Hypothalamus (tissue), 51 donors: ENCODE results near the gene DPP8.
"Not testable (repeated sequence)": the region's sequence is repeated elsewhere in the genome, so short reads cannot be mapped to it uniquely, and the experiment has no call there.

ENCODE experiments used
- DNase-seq, 51 donors: peaks; one replicate each; lab custom pipeline; 2025; lab: John Stamatoyannopoulos, UW

Gene DPP8

DNA sequence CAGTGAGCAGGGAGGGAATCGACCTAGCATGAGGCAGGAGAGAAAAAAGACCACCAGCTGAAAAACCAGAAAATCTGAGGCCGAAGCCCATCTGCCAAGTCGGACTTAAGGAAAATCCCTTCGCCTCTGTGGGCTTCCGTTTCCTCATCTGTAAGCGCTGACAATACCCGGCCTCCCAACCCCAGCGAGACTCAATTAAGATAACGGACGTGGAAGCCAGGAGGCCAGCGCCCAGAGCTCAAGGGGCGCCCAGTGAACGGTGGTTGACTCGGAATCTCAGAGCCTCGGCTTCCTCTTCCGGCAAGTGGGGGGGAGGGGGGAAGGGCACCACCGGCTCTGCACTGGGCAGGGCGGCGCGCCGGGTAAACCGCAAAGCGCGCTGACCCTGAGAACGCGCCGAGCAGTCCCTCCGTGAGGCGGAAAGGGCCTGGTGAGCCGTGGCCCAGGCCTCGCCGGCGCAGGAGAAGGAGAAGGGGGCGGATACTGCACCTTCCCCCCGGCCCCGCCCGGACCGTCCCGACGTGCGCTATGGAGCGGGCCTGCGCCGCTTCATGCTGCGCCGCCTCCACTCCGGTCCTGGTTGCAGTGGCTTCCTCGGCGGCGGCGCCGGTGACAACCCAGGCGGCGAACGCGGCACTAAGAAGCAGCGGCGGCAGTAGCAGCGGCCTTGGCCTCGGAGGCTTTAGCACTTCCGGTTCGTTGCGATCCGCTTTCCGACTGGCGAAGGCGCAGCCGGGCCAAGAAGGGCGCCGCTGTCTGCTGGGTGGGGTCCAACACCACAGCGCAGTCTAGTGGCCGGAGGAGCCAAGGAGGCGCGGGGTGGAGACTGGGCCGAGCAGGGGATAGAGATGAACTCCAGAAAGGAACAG, at the start of gene DPP8:
TSS of gene DPP8 (minus strand) at position 693 of the 869 bp plus-strand sequence. CDS start 5,136 bp downstream, outside the sequence.
- peak; percentile 61 to 95 (median 88) for DNase-seq

DNA sequence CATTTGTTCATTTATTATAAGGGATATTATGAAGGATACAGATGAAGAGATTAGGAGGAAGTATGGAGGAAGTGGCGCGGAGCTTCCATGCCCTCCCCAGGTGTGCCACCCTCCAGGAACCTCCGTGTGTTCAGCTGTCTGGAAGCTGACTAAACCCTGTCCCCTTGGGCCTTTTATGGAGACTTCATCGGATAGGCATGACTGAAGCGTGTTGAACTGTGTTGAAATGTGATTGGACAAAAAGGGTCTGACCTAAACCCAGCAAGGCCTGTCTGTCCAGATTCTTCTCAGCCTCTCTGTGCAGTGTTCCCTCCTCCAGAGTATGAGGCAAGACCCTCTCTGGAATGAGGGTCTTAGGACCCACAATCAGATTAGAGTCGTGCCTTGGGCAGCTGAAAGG, 44.4 kb upstream of the DPP8 start:
- no peak for DNase-seq

DNA sequence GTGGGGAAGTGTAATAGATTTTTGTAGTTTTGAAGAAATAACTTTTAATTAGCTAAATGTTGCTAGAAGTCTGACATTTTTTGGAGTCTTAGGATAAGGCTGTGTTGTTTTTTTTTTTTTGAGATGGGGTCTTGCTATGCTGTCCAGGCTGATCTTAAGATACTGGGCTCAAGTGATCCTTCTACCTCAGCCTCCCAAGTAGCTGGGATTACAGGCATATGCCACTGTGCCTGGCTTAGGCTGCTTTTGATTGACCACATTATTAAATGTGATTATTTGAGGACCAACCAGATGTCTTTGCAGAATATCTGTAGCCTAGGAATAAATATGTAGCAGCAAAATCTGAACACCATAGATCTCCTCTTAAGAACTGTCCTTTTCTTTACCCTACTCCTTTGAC, 42.5 kb upstream of the DPP8 start:
- DNase-seq, result no peak

DNA sequence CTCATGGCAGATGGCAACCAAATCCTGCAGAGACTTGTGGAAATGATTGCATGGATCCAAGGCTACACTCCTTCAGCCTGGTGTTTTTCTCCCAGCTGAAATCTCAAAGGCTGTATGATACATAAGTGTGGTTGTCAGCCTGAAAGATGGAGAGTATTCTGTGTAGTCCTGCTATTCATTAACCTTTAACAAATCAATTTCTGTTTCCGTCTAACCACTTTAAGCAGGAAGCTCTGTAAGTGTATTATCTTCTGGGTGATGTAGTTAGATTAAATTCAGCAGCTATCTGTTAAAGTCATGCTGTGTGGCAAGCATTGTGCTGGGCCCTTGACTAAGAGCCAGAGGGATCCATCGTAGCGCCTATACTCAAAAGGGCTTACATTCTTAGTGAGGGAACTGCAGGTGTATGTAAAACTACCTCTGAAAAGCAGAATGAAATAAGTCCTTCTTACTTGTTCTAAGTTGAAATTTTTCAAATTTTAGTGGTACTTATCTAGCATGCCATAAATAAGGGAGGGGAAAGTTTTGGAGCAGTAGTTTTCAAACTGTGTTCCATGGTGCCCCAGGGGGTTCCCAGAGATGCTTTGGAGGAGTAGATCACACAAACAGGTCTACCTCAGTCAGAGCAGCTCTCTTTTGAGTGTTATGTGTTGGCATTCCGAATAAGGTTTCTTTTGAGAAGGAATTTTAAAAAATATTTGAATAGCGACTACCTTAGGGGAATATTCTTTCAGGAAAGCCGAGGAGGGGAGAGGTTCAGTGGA, 41.7 kb upstream of the DPP8 start:
- no peak for DNase-seq

DNA sequence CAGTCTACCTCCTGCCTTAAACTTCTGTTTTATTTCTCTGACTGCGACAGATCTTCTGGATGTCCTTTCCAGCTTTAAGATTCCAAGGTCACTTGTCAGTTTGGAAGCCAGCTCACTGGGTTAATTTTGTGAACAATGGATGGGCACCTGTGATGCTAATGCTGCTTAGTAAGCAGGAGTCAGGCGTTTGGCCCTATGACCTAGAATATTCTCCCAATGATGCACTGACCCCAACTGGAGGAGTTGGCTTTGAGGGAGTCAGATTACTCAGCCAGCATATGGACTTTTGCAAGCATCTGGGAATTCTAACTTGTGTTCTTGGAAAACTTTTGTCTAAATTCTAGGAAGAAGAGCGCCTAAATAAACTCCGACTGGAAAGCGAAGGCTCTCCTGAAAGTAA, 40.8 kb upstream of the DPP8 start:
- no peak for DNase-seq

DNA sequence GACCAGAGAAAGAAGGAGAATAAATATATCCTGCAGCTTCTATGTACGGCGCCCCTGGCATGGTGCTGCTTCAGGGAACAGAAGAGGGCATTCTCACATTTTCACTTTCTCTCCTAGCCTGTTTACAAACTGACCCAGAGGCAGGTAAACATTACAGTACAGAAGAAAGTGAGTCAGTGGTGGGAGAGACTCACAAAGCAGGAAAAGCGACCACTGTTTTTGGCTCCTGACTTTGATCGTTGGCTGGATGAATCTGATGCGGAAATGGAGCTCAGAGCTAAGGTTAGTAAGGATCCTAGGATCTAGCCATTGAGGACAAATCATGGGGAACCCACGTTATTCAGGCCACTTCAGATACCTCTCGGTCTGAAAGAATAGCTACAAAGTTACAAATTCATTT, 39.1 kb upstream of the DPP8 start:
- no peak for DNase-seq

DNA sequence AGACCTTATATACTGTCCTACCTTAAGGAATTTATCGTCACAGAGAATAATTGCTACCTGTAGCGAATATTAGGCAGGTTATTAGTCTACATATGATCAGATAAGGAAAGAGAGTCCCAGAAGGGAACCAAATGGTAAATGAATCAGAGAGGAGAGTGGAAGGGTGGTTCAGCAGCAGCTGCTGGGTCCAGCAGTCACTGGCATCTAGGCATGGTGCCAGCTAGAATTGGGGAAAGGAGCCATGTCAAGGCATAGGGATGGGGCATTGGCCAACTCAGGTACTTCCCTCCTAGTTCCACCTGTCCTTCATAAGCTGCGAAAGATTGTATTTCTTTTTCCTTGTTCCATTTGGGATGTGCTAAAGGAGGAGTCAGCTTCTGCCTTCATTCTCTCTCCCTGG, 36.2 kb upstream of the DPP8 start:
- no peak for DNase-seq

DNA sequence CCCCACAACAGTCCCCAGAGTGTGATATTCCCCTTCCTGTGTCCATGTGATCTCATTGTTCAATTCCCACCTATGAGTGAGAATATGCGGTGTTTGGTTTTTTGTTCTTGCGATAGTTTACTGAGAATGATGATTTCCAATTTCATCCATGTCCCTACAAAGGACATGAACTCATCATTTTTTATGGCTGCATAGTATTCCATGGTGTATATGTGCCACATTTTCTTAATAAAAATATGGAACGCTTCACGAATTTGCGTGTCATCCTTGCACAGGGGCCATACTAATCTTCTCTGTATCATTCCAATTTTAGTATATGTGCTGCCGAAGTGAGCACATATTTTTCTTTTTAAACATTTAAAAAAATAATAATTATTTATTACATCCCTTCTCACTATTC, 35.4 kb upstream of the DPP8 start:
- DNase-seq, result not testable (repeated sequence)

DNA sequence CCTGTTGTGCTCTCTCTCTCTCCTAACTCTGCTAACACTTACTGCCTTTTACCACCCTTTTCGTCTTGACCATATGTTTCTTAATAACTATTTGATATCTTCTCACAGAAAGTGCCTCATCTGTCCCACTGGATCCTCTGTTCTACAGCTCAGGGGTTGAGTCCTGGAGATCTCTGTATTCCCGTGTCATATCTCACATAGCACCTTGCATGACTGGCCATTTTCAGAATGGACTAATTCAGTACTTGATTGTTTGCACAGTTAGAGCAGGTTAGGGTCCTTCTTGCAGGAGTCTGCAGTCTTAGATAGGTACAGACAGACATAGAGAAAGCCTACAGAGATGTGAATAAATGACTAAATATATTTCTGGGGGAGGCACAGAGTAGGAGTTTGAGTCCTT, 33.7 kb upstream of the DPP8 start:
- DNase-seq, result no peak

DNA sequence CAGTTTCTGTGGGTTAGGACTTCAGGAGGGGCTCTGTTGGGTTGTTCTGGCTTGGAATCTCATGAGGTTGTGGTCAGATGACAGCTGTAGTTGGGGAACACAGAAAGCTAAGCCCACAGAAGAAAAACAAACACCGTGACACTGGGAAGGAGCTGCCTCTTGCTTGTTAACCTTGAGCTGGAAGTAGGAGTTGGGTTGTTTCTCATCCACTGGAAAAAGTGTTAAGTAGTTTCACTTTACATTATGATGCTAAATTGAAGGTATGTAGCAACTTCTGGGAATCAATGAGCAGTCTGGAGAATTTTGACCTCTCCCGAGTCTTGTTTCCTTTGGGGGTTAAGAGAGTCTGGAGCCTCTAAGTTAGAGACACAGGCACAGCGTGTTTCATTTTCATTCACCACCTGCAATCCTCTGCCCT, 33.2 kb upstream of the DPP8 start:
- DNase-seq, result no peak

DNA sequence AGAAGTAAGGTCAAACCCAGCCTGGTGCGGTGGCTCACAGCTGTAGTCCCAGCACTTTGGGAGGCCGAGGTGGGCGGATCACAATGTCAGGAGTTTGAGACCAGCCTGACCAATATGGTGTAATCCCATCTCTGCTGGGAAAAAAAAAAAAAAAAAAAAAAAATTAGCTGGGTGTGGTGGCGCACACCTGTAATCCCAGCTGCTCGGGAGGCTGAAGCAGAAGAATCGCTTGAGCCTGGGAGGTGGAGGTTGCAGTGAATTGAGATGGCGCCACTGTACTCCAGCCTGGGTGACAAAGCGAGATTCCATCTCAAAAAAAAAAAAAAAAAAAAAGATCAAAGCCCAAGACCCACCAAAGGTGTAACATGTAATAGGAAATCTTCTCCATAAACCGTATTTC, 31.8 kb upstream of the DPP8 start:
- not testable (repeated sequence) for DNase-seq

DNA sequence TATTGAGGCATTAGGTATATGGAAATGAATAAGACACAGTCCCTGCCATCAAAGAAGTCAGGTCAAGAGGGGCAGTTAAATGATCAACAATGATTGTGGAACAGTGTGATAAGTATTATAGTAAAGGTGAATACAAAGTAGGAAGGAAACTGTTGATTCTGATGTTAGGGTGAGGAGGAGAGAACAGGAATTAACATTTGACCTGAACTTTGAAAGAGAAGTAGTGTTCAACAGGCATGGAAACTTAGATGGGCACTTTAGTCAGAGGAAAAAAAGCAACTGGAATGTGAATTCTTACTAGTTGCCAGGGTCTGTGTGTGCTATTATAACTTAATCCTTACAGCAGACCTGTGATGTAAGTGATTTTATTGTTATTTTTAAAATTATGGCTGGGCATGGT, 30.4 kb upstream of the DPP8 start:
- no peak for DNase-seq

DNA sequence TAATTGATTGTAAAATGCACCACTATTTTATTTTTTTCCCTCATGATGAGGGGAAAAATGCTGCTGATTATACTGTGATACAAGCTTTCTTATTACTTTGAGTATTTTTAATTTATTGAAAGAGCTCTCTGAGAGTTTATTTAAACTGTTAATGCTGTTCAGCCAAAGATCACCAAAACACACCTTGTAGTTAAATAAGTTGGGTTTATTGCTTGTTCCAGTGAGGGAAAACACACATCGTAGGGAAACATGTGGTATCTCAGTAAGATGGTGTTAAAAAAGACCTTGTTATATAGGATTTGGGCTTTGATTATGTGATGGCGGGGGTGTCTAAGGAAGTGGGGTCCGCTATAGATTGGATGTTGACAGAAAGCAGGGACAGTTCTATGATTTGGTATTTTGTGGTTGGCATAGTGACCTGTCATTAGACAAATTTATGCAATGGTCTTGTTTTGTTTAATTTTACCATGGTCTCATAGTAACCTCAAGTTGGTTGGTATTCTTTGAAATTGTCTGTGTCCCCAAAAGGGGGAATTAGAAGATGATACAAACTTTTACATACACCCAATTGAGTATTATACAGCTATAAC, 23.8 kb upstream of the DPP8 start:
- no peak for DNase-seq

DNA sequence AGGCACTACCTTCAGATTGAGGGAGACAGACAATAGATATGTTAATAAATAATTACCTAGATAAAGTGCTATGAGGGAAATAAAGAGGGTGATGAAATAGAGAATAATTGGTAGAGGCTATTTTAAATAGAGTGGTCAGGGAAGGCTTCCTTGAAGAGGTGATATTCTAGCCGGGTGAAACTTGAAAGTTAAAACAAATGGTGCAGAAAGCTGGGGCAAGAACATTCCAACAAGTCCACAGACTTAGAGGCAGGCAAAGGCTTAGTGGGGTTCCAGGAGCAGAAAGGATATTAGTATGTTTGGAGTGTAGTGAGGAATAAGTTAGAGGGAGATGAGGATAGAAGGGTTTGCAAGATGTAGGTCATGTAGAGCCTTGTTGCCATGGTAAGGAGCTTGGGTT, 22.8 kb upstream of the DPP8 start:
- no peak for DNase-seq

DNA sequence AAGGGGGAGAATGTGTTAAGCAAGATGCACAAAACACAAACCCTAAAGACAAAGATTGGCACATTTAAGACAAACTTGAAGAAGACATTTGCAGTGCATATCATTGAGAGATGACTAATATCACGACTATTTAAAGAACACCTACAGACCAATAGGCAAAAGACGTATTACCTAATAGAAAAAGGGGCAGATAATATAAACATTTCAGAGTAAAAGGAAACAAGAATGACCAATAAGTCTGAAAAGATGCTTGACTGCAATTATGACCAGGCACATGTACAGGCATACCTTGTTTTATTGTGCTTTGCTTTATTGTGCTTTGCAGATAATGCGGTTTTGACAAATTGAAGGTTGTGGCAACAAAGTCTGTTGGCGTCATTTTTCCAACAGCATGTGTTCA, 17.7 kb upstream of the DPP8 start:
- DNase-seq, result no peak

DNA sequence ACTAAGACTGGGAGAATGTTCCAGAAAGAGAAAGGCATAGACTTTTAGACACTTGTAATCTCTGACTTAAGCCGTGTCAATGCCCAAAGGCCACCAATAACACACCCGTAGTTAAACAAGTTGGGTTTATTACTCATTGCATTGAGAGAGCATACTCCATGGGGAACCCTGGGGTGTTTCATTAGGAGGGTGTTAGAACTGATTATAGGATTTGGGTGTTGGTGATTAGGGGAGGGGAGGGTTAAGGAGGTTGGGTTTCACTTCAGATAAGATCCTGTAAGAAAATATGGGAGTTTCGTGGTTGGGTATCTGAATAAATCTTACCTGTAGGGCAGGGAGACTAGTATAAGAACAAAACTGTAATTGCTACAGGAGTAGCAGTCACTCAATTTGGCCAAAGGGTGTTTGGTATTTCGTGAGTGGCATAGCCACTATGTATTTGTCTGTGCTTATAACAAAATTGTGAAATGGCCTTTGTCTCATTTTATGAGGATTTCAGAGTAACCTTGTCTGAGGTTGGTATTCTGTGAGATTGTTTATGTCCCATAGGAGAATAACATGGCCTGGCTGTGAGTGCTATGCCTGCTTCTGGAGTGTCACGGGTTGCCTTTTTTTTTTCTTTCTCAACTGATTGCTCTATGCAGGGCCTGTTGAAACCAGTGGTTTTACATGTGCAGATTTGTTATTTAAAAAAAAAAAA, 15.7 kb upstream of the DPP8 start:
- no peak for DNase-seq

DNA sequence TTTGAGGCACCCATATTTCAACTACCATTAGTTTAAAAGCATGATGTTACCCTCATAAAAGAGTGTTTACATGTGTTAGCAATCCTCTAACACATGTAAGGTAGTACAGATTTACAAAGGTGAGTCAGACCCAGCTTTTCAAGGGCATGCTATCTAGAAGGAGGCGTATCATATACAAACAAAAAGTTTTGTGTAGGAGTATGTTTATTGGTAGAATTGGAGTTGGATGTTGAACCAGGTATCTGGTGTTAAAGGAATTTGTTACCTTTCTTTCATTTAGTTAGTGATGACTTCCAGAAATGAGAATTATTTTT, 15.2 kb upstream of the DPP8 start:
- DNase-seq, result no peak

DNA sequence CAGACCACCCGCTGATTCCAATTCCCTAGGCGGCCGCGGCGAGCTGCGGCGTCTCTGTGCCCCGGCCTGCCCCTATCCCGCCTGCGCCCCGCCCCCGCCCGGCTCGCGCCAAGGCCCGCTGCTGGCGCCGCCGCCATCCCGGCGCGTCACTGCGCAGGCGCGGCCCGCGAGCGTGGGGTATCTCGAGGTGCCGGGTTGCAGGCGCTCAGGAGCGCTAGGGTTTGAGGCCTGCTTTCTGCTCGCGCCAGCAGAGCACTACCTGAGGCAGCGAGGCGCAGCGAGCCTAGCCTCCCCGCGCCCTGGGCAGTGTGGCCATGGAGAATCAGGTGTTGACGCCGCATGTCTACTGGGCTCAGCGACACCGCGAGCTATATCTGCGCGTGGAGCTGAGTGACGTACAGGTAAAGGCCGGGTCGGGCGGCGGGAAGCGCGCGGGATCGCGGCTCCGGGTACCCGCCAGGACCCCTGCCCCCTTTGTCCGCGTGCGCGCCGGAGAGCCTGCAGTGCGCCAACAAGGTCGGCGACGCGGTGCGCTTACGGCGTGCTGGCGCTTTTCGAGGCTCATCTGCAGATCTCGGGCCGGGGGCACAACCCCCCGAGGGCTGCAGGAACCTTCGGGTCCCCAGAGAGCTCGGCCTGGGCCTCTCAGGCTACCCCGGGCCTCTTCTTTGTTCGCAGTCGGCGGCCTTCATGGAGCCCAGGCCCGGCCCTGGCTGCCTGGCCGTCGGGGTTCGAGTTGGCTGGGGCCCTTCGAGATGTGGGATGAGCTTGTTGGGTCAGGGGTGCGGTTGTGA, 13.0 kb upstream of the DPP8 start, which contains the start of gene HACD3:
TSS of gene HACD3 (plus strand) at position 146 of the 794 bp plus-strand sequence. CDS start at position 315, 169 bp downstream.
- DNase-seq, result peak; percentile 19 to 94 (median 77)

DNA sequence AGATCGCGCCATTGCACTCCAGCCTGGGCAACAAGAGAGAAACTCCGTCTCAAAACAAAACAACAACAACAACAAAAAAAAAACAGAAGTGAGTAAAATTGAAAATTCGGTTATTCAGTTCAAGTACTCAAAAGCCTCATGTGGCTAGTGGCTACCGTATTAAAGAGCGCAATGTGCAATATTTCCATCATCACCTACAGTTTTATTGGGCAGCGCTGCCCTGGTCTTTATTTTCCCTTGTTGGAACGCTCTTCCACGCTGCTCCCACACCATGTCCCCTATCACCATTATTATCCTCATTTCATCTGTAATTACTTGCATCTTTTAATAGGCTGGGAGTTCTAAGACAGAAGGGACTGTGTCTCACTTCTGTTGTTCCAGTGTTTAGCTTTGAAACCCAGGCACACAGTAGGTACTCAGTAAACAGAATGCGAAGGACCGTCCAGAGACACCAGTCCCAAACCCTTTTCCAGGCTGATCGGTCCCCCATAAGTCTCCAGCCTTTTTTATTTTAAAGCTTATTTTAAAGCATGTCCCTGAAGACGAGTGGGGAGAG, 12.4 kb upstream of the DPP8 start:
- DNase-seq, result no peak
